H1 (cell line): ENCODE measurements around the gene AATK. TPM values are rescaled to one million over a fixed set of nuclear protein-coding genes. Genes with fewer than 3 reads are reported as not detected.

Experiments
- ATF2 ChIP-seq: IDR thresholded peaks from 2 replicates; pipeline ENCODE4 v1.6.1; 2012; ENCODE audit warnings: low read length, inconsistent platforms
- CHD7 ChIP-seq: fragments of 300-600 bp; sonication (generic); IDR thresholded peaks from 2 replicates; pipeline ENCODE4 v1.7.1; 2012; ENCODE audit warnings: low read length, moderate library complexity, mild to moderate bottlenecking, inconsistent platforms; ENCODE audit not compliant: insufficient replicate concordance
- CTBP2 ChIP-seq: IDR thresholded peaks from 2 replicates; pipeline ENCODE4 v1.7.0; 2011; ENCODE audit warnings: borderline replicate concordance, mild to moderate bottlenecking, moderate library complexity, mixed read lengths, low read length; ENCODE audit not compliant: insufficient read depth, insufficient read length
- E2F6 ChIP-seq: IDR thresholded peaks from 2 replicates; pipeline ENCODE4 v1.6.1; 2012; ENCODE audit warnings: inconsistent platforms
- GTF2F1 ChIP-seq: IDR thresholded peaks from 2 replicates; pipeline ENCODE4 v1.6.1; 2012; ENCODE audit warnings: low read depth, low read length, improper control_type of control experiment, borderline replicate concordance
- MAFK ChIP-seq: IDR thresholded peaks from 2 replicates; pipeline ENCODE4 v1.6.1; 2012; ENCODE audit warnings: low read depth, mild to moderate bottlenecking, improper control_type of control experiment, low read length
- RAD21 ChIP-seq, 2 experiments: IDR thresholded peaks in 1 of 2; conservative IDR thresholded peaks in 1 of 2; 2 replicates each; pipeline ENCODE4 v1.6.1; 2011; ENCODE audit warnings: low read depth in 2 of 2, low read length in 2 of 2, improper control_type of control experiment in 1 of 2, inconsistent platforms in 1 of 2, mild to moderate bottlenecking in 1 of 2, moderate library complexity in 1 of 2
- TAF7 ChIP-seq: optimal IDR thresholded peaks from 2 replicates; pipeline ENCODE3; 2011; ENCODE audit warnings: low read depth, mild to moderate bottlenecking, inconsistent platforms, low read length, moderate library complexity, borderline replicate concordance
- polyA plus RNA-seq, 7 experiments: library from polyadenylated mRNA; depleted of rRNA in 3 of 7; stranded (reverse) in 5 of 7; unstranded in 2 of 7; fragments of >200 nt in 5 of 7; fragments of 200-250 nt in 2 of 7; gene quantifications; 1 replicate in 5 of 7; 2 replicates in 1 of 7; 4 replicates in 1 of 7; pipeline versions ENCODE4 v1.2.1 to v1.2.3, GENCODE V29; 2011 to 2013; ENCODE audit warnings: missing spikeins in 2 of 7, mixed read lengths in 2 of 7
- total RNA-seq: library from RNA; stranded (reverse); fragmentation: NEBNext Ultra II Directional; extraction: Animal tissue kit (Norgen Biotek cat#: 25700); gene quantifications from 2 replicates; pipeline ENCODE4 v1.2.1, GENCODE V29; 2021

AATK gene
- total and polyA plus RNA-seq, 2 of the 8 experiments (the other 6 are each of a cell fraction or from before 2014, with no cell fraction given): 1.7 to 3.5 TPM

- TF ChIP-seq CHD7 (no peak), MAFK (no peak), ATF2 (no peak), RAD21 (IDR thresholded peaks at IDR 0.05 in 1 of 2, conservative IDR thresholded peaks at IDR 0.05 in 1 of 2; ENCODE audit: low read depth in 2 of 2, low read length in 2 of 2) (no peak), GTF2F1 (no peak), TAF7 (no peak), CTBP2 (no peak), E2F6 (no peak)
These were observed 3.5 kb downstream of the AATK start (continued) for GRCh38 chr17:81162491-81162890.
